GM21528 (cell line): ENCODE measurements around the gene SRMS.

ENCODE experiments used
- ATAC-seq: cut with Tn5 transposase; IDR thresholded peaks from one replicate; pipeline ENCODE4 v1.9.1; 2021; ENCODE audit warnings: mild to moderate bottlenecking, moderate library complexity; ENCODE audit not compliant: unreplicated experiment, low FRiP score

The SRMS gene

GRCh38 chr20:63508072-63508768 is 39.3 kb downstream of the SRMS start:
- no peak for ATAC-seq

GRCh38 chr20:63507083-63507743 is 40.3 kb downstream of the SRMS start:
- ATAC-seq = no peak

- ATAC-seq = no peak
These were observed 41.8 kb downstream of the SRMS start for GRCh38 chr20:63505723-63506122.

GRCh38 chr20:63505281-63505680 is 42.3 kb downstream of the SRMS start:
- ATAC-seq = no peak

- no peak for ATAC-seq
These were observed 42.9 kb downstream of the SRMS start for GRCh38 chr20:63504642-63505041.

- ATAC-seq = no peak
These were observed 44.0 kb downstream of the SRMS start for GRCh38 chr20:63503524-63503923.

- no peak for ATAC-seq
These were observed 44.8 kb downstream of the SRMS start for GRCh38 chr20:63502671-63503172.

GRCh38 chr20:63501818-63502670 is 45.5 kb downstream of the SRMS start:
- ATAC-seq = no peak

- no peak for ATAC-seq
These were observed 46.4 kb downstream of the SRMS start for GRCh38 chr20:63500902-63501817.

GRCh38 chr20:63500151-63500901 is 47.2 kb downstream of the SRMS start:
- ATAC-seq = no peak

GRCh38 chr20:63499338-63499969 is 48.1 kb downstream of the SRMS start:
- ATAC-seq = no peak

- no peak for ATAC-seq
These were observed 48.6 kb downstream of the SRMS start, which contains the start of gene EEF1A2 for GRCh38 chr20:63498960-63499337. Gene EEF1A2, minus strand, starts transcription at chr20:63499083. Its CDS starts 1,320 bp downstream, at chr20:63497763.

GRCh38 chr20:63497946-63498935 is 49.3 kb downstream of the SRMS start:
- ATAC-seq = no peak

- ATAC-seq = no peak
These were observed 50.2 kb downstream of the SRMS start for GRCh38 chr20:63497138-63497945.

- ATAC-seq = no peak
These were observed 50.9 kb downstream of the SRMS start for GRCh38 chr20:63496596-63497120.

- ATAC-seq = no peak
These were observed 51.6 kb downstream of the SRMS start for GRCh38 chr20:63495741-63496595.
